GM04503 (cell line): ENCODE measurements around the gene DLG2.
"Not testable (repeated sequence)": the region's sequence is repeated elsewhere in the genome, so short reads cannot be mapped to it uniquely, and the experiment has no call there.

Experiments used
- DNase-seq: peaks from one replicate; pipeline ENCODE4 v3.0.0-alpha.2; 2012; ENCODE audit warnings: low read depth

Gene DLG2

GRCh38 chr11:84836371-84836770 is 790.8 kb downstream of the DLG2 start:
- no peak for DNase-seq

GRCh38 chr11:84833488-84834088 is 793.6 kb downstream of the DLG2 start:
- no peak for DNase-seq

GRCh38 chr11:84830372-84830771 is 796.8 kb downstream of the DLG2 start:
- DNase-seq = no peak

GRCh38 chr11:84829162-84829561 is 798.0 kb downstream of the DLG2 start:
- DNase-seq = no peak

- no peak for DNase-seq
These were observed 798.5 kb downstream of the DLG2 start for GRCh38 chr11:84828616-84829015.

- DNase-seq = no peak
These were observed 802.0 kb downstream of the DLG2 start for GRCh38 chr11:84825106-84825660.

GRCh38 chr11:84824624-84825023 is 802.5 kb downstream of the DLG2 start:
- DNase-seq = no peak

- DNase-seq = no peak
These were observed 807.6 kb downstream of the DLG2 start for GRCh38 chr11:84819537-84819936.

- no peak for DNase-seq
These were observed 808.0 kb downstream of the DLG2 start for GRCh38 chr11:84819128-84819527.

- peak; percentile 14 for DNase-seq
These were observed 809.1 kb downstream of the DLG2 start for GRCh38 chr11:84817998-84818397.

GRCh38 chr11:84812471-84812969 is 814.6 kb downstream of the DLG2 start:
- DNase-seq = no peak

- no peak for DNase-seq
These were observed 820.8 kb downstream of the DLG2 start for GRCh38 chr11:84806354-84806753.

GRCh38 chr11:84804041-84804440 is 823.1 kb downstream of the DLG2 start:
- DNase-seq = no peak

- DNase-seq = no peak
These were observed 826.3 kb downstream of the DLG2 start for GRCh38 chr11:84800755-84801346.

- DNase-seq = no peak
These were observed 828.0 kb downstream of the DLG2 start for GRCh38 chr11:84799112-84799511.

GRCh38 chr11:84795698-84796097 is 831.4 kb downstream of the DLG2 start:
- no peak for DNase-seq

GRCh38 chr11:84794663-84795443 is 832.3 kb downstream of the DLG2 start:
- DNase-seq = no peak

- DNase-seq = no peak
These were observed 833.8 kb downstream of the DLG2 start for GRCh38 chr11:84793318-84793717.

- no peak for DNase-seq
These were observed 836.2 kb downstream of the DLG2 start for GRCh38 chr11:84790849-84791427.

- DNase-seq = no peak
These were observed 838.9 kb downstream of the DLG2 start for GRCh38 chr11:84788220-84788619.

- not testable (repeated sequence) for DNase-seq
These were observed 843.0 kb downstream of the DLG2 start for GRCh38 chr11:84784158-84784557.

GRCh38 chr11:84780689-84781293 is 846.4 kb downstream of the DLG2 start:
- DNase-seq = no peak
